Stimulated activated CD8-positive, alpha-beta memory T cell treated with anti-CD3 and anti-CD28 coated beads, Interleukin-4, amount 100 ng/mL, for 1 hour (primary cell): ENCODE measurements around the gene CPM.

Experiments used
- DNase-seq, 2 donors: peaks; one replicate each; pipeline ENCODE4 v3.0.0-alpha.2; 2020; ENCODE audit warnings: low read depth in 2 of 2, low spot score in 1 of 2

CPM gene

DNA sequence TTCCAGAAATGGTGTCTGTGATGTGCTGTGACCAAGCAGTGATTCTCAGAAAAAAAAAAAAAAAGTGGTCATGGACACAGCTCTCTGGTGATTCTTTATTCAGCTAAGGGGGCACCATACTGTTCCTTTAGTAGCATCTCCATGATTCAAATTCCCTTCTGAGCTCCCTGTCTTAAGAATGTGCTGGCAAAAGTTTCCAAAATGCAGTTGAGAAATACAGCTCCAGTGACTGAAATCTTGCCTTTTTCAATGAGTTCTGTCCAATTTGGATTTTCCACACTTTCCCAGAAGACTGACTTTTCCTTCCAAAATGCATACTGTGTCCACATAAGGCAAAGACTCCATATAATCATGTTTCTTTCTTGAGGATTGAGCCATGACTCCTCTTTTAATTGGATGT lies 24.3 kb upstream of the CPM start:
- no peak for DNase-seq

DNA sequence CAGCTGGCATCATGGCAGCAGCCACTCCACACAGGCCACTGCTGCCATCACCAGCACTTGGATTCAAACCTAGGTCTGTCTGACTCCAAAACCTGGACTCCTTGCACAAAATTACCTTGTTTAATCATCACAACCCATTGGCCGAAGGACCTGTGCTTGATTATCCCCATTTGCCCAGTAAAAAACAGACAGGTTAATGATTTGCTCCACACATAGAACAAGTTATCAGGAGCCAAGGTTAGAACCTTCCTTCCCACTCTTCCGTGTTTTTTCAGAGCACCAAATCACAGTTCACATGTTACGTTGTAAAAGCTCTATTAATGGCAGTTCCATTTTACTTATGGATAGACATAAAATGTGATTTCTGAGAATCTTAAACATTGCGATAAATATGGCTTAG lies 23.5 kb upstream of the CPM start:
- no peak for DNase-seq

DNA sequence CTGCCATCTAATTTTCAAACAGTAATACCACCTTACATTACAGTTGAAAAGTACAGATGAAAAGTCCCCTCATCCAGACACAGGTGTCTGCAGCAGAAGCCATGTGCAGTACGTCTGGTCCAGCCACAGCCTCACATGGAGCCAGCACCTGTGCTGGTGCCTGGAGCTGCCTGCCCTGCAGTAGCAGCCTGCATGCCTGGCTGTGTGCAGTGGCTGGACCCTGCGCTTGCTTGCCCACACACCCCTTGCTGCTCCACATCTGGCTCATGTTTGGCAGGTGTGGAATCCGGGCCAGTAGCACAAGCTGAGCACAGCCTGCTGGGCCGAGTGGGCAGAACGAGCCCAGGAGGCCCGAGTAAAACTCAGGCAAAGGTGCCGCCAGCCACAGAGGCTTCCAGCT lies 21.8 kb upstream of the CPM start:
- DNase-seq = no peak

GRCh38 chr12:68953536-68953935 lies 20.6 kb upstream of the CPM start:
- DNase-seq = no peak

- no peak for DNase-seq
Observed at GRCh38 chr12:68951652-68952051, 18.7 kb upstream of the CPM start.

GRCh38 chr12:68950511-68950910 lies 17.5 kb upstream of the CPM start:
- DNase-seq = no peak

DNA sequence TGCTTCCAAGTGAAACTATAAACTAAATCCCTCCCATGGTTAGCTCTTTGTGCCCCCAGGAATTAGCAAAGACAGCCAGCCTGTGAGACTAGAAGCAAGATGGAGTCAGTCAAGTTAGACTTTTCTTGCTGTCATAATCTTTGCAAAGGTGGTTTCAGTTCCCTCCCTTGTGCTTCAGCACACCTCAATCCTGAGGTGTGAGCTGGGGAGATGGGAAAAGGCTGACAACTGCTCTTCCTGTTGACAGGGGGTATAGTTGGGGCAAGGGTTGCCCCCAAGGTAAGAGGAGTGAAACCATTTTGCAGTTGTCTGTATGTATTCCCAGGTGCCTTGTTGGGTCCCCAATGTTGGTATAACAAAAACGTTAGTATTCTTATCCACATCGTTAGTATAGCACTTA lies 12.3 kb upstream of the CPM start:
- no peak for DNase-seq

DNA sequence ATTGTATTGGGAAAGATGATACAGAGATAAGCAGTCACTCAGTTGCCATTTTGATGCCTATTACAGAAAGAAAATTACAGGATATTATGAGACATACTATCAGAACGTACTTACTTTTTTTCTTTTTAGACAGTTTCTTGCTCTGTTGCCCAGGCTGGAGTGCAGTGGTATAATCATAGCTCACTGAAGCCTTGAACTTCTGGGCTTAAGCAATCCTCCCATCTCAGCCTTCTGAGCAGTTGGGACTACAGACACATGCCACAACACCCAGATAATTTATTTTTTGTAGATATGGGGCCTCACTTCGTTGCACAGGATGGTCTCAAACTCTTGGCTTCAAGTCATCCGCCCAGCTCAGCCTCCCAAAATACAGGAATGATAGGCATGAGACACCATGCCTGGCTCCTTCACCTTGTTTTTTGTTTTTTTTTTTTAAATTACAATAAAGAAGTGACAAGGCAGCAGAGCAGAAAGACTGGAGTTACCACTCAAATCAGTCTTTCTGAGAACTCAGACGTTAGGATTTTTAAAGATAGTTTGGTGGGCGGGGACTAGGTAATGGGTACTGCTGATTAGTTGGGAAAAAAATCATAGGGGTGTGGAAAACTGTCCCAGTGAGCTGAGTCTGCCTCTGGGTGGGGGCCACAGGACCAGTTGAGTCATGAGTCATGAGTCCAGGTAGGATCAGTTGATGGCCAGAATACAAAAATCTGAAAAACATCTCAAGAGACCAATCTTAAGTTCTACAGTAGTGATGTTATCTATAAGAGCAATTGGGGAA lies 11.5 kb upstream of the CPM start:
- DNase-seq = no peak

GRCh38 chr12:68943848-68944247 lies 10.9 kb upstream of the CPM start:
- no peak for DNase-seq

DNA sequence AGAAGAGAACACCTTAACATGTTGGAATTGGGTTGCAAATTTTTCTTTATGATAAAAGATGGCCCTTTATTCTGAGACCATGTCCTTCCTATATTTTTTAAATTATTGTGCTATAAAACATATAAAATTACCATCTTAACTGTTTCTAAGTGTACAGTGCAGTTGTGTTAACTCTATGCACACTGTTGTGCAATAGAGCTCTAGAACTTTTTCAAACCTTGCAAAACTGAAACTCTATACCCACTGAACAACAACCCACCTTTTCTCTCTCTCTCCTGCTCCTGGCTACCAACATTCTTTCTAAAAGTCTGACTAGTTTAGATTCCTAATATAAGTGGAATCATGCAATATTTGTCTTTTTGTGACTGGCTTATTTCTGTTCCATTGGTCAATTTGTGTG lies 7.8 kb upstream of the CPM start:
- no peak for DNase-seq

GRCh38 chr12:68939505-68939904 lies 6.5 kb upstream of the CPM start:
- DNase-seq = no peak

DNA sequence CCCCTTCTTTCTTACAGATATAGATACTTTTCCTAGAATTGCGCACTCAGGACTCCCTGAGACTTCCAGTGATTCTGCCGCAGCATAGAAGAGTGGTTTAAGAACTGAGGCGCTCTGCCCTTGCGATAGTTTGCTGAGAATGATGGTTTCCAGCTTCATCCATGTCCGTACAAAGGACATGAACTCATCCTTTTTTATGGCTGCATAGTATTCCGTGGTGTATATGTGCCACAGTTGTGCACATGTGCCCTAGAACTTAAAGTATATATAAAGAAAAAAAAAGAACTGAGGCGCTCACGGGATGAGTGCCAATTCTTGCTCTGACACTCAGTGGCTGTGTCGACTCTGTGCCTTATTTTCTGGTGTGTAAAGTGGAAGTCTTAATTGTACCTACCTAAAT lies 1.4 kb upstream of the CPM start:
- no peak for DNase-seq

GRCh38 chr12:68932128-68932960 lies 627 bp downstream of the CPM start:
- DNase-seq = no peak

DNA sequence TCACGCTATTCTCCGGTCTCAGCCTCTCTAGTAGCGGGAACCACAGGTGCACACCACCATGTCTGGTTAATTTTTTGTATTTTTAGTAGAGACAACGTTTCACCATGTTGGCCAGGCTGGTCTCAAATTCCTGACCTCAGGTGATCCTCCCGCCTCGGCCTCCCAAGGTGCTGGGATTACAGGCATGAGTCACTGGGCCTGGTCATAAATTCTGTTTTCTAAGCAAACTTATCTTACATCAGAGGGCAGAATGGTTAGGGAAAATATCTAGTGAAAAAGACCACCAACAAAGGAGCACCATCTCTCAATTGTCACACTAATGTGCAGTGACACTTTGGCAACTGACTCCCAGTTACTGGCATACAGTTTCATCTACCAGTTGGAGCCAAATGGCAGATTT lies 2.8 kb downstream of the CPM start:
- no peak for DNase-seq

GRCh38 chr12:68924546-68924945 lies 8.4 kb downstream of the CPM start:
- no peak for DNase-seq

DNA sequence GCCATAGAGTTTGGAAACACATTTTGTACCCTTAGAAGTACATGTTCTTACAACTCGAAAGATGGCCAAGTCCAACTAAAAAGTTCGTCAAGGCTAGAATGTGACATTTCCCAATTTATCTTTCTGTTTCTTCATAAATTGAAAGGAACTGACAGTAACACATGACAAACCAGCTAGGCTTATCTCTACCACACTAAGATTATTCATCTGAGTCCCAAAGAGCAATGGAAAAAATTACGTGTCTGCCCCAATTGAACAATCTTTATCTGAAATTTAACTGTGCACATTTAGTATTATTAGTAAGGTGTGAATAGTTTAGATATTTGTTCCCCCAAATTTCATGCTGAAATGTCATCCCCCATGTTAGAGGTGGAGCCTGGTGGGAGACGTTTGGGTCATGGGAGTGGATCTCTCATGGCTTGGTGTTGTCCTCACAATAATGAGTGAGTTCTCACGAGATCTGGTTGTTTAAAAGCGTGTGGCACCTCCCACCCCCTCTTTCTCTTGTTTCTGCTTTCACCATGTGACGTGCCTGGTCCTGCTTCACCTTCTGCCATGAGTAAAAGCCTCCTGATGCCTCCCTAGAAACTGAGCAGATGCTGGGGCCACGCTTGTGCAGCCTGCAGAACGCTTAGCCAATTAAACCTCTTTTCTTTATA lies 13.3 kb downstream of the CPM start:
- DNase-seq = no peak

- DNase-seq = no peak
Observed at GRCh38 chr12:68918960-68919359, 14.0 kb downstream of the CPM start.

- DNase-seq = no peak
Observed at GRCh38 chr12:68915055-68915454, 17.9 kb downstream of the CPM start.

DNA sequence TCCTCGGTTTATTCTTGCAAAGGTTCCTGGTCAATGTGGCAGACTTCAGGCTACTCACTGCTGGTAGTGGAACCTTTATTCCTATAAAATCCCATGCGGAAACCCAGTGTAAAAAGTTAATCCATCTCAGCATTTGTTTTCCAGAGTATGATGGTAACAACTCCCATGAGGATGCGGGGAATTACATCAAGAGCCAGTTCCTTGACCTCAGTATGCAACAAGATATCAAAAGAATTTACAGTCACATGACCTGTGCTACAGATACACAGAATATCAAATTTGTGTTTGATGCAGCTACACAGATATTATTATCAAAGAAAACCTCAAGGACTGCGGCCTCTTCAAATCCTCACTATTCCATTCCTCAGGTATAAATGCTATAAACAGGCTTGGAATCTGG lies 19.3 kb downstream of the CPM start:
- no peak for DNase-seq

DNA sequence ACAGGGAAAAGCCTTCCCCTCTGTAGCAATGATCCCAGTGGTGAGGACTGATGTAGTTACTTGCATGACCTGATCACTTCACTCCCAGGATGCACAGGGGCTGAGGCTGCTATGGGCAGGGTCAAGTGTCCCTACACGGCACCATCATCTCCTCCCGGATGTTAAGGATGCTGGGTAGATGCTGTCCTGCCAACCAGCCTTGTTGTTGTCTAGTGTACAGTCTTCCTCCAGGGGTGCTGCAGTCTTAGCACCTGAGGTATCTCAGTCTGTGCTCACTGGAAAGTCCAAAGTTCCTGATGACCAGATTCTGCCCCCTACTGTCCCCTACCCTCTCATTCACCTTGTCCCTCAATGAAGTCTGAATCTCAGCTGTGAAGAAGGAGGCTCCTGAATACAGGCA lies 20.1 kb downstream of the CPM start:
- no peak for DNase-seq

DNA sequence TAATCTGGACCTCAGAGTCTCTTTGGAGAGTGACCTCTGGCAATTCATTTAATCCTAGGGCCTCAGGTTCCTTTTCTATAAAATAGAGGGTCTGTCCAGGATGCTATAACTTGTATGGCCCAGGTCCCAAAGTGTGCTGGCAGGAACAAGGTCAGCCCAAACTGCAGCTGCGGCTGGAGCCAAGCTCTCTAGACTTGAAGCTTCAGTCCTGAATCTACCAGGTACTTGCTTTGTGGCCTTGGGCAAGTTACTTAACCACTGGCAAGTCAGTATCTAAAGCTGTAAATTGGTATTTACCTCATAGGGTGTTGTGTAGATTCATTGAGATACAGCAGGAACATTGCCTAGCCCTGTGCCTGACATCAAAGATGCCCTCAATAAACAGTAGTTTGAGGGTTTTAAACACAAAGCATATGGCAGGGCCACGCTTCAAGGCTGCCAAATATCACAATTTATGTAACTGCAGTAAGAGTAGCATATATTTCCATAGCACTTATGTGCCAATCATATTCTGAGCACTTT lies 21.7 kb downstream of the CPM start:
- DNase-seq = no peak

GRCh38 chr12:68910128-68910527 lies 22.8 kb downstream of the CPM start:
- DNase-seq = no peak
